GM19240 (cell line): ENCODE measurements around the gene PIEZO2.
A peak's percentile ranks its signal among the peaks of the same experiment; 100 is the strongest.

Experiments
- DNase-seq: peaks from one replicate; pipeline ENCODE4 v3.0.0; 2011; ENCODE audit warnings: low spot score; ENCODE audit not compliant: insufficient read length

PIEZO2 gene

DNA sequence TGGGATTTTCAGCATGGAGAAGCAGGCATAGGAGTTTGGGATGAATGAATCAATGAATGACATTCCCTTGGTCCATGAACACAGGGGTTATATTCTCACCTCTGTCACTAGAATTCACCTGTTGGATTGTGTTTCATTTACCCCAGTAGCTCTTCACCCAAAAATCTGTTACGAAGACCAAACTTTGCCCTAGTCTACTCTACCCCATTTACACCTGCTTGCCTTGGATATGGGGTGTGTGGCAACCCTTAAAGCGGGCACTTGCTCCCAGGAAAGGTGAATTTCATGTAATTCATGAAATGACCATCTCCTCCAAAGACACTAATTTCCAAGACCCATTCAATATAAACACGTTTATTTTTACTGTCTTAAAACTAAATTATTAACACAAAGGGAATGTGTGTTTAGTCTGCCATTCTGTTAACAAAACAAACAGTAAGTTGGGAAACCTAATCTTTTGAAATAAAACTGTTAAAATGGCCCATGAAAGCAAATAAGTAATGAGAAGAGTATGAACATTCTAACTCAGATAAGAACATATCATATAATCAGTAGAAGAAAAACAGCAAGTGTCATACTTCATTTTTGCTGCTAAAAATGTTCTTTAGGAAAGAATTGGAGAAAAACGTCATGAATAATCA is 355.5 kb downstream of the PIEZO2 start:
- DNase-seq = no peak

DNA sequence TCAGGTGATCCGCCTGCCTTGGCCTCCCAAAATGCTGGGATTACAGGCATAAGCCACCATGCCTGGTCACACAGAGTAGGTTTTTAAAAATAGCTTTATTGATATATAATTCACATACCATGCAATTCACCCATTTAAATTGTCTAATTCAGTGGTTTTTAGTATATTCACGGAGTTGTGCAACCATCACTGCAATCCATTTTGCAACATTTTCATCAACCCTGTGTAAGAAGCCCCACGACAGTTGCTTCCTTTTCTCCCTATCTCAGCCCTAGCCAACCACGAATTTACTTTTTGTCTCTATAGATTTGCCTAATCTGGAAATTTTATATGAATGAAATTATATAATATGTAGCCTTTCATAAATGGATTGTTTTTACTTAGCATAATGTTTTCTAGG is 357.2 kb downstream of the PIEZO2 start:
- DNase-seq = no peak

- DNase-seq = no peak
Observed at GRCh38 chr18:10791169-10791831, 358.1 kb downstream of the PIEZO2 start.

DNA sequence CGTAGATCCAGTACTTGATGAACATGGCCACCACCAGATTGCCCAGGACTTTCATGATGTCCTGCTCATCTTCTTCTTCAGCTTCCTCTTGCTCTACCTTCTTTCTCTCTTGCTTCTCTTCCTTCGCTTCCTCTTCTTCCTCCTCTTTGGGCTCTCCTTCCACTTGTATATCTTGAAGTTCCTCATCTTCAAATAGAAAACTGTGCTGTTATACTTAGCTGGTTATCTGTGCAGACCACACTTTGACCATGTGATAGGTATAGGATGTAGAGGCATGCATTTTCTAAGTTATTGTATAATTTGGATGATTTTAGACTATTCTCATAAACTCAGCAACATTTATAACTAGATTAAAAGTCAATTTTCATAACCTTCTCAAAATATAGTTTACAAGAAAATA is 360.2 kb downstream of the PIEZO2 start:
- no peak for DNase-seq

GRCh38 chr18:10787293-10787901 is 362.0 kb downstream of the PIEZO2 start:
- peak; percentile 49 for DNase-seq

GRCh38 chr18:10785798-10786197 is 363.6 kb downstream of the PIEZO2 start:
- DNase-seq = no peak

GRCh38 chr18:10784596-10785202 is 364.7 kb downstream of the PIEZO2 start:
- no peak for DNase-seq

DNA sequence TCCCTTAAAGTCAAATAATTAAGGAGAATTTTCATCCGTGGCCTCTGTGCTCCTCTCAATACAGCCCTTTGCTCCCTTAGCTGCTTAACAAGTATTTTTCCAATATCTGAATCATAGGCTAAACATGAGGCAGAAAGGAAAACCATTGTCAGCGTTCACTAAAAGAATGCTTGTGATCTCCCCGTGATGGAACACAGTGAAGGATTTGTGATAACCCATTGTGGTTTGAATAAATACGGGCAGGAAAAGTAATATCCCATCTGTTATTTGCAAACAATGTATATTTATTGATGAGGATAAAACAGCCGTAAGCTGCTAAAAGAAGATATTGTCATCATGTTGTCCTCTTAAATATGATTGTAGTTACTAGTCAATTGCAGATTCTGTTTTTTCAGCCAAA is 365.4 kb downstream of the PIEZO2 start:
- no peak for DNase-seq

DNA sequence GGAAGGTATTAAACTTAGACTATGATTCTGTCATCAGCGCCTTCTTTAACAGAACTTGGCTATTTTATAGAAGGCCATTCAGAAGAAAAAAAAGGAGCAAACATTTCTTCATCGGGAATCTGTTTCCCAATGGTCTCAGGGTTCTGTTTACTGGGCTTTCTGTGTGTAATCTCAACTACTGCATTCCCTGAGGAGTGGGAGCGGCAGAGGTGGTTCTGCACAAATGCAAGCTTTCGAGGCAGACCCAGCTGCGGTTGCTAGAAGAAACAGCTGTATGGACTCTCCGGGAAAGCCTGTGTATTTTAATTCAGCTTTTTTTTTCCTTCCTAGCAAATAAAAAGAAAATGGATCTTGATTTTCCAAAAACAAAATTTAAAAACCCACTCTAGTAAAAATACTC is 372.9 kb downstream of the PIEZO2 start:
- no peak for DNase-seq

- no peak for DNase-seq
Observed at GRCh38 chr18:10775026-10775425, 374.3 kb downstream of the PIEZO2 start.

DNA sequence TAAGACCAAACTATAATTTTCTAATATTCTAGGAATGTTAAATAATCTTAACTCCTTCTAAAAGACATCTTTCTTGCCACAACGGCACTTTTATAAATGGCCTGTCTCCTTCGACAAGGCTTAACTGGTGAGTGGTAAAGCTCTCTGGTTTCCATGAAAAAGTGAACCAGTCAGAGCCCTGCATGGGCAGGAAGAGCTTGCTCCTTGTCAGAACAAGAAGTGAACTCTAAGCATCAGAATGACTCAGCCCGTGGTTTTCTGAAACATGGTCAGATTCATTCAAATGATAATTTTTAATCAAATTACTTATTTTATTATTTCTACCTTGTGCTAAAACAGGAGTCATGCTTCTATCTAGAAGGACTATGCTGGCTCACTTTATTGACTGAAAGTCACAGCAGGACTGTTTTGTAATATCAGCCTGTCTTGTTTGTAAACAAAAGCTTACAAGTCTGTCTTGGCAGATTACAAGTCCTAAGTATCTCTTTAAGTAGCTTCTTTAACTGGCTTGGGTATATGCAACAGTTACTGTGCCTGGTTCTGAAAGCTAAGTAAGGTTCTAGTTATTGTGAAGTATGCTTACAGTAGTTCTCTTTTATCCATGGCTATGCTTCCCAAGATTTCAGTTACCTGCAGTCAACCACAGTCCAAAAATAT is 378.2 kb downstream of the PIEZO2 start:
- DNase-seq = peak; percentile 27

- no peak for DNase-seq
Observed at GRCh38 chr18:10770264-10770663, 379.1 kb downstream of the PIEZO2 start.

DNA sequence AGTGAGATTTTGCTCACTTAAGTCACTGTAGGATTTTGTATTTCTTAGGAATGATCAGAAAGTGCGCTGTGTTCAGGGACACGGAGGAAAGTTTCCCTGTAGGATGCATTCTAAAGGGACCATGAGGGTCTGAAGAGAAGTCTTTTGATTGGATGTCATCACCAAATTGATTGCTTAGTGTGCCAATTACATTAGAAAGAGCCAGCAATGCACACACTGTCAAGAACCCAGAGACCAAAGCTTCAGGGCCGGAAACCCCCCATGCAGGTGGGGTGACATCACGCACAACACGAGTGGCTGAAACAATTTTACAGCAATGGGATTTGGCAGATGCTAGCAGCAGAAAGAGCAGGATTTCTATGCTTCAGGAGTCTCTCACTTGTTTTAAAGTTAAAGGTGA is 381.1 kb downstream of the PIEZO2 start:
- no peak for DNase-seq

DNA sequence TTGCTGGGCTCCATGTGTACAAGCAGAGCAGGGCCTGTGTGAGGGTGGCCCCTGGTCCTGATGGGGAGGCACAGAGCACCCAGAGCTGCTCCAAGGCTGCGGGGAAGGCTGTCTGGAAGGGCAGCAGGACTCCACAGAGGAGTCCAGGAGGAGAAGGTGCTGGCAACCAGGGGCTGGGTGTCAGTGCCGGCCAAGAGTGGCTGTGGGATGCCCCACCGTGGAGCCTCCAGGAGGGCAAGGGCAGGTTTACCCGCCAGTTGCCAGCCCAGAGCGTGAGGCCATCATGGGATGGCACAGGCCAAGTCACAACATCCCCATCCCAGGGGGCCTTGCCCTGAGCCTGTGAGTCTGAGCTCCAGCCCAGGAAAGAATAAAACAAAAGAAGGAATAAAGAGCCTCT is 381.7 kb downstream of the PIEZO2 start:
- no peak for DNase-seq

- no peak for DNase-seq
Observed at GRCh38 chr18:10760986-10761385, 388.4 kb downstream of the PIEZO2 start.

DNA sequence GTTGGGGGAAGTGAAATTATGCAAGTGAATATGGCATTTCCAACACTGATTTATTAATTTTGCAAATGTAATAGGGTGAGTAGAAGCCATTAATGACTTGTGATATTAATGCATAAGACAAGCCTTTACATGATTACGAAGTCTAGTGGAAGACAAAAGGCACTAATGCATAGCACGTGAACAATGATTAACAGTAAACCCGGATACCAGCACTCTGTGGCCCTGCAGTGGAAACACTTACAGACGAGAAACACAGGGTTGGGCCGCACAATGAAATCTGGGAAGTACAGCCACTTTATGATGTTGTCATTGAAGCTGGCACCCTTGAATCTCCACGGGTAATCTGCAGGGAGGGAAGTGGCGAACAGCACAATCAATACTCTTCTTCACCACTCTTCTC is 390.1 kb downstream of the PIEZO2 start:
- no peak for DNase-seq

GRCh38 chr18:10757946-10758345 is 391.4 kb downstream of the PIEZO2 start:
- DNase-seq = no peak

GRCh38 chr18:10757349-10757748 is 392.0 kb downstream of the PIEZO2 start:
- DNase-seq = no peak

DNA sequence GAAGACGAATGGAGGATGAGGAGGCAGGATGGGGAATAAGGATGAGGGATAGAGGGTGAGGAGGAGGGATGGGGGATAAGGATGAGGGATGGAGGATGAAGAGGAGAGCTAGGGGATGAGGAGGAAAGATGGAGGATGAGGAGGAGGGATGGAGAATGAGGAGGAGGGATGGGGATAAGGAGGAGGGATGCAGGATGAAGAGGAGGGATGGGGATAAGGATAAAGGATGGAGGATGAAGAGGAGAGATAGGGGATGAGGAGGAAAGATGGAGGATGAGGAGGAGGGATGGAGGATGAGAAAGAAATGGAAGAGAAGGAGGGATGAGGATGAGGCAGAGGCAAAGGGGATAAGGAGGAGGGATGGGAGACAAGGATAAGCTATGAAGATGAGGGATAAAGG is 393.5 kb downstream of the PIEZO2 start:
- DNase-seq = no peak

DNA sequence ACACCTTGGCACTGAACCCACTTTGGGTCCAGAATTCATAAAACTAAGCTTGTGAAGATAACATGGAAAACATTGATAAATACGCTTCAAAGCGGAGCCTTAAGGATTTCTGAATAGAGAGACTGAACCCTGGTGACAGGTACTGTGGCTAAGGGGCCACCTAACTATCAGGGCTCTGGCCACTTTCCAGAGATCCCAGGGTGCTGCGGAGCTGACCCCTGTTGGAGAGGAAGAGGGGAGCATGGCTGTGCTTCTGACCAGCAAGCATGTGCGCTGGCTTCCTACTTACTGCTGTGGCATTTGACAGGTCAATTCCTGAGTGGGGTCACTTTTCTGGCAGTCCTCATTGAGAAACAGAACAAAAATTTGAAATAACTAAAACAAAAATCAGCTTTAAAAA is 395.2 kb downstream of the PIEZO2 start:
- DNase-seq = no peak

- no peak for DNase-seq
Observed at GRCh38 chr18:10752382-10752781, 397.0 kb downstream of the PIEZO2 start.

GRCh38 chr18:10751653-10752052 is 397.7 kb downstream of the PIEZO2 start:
- DNase-seq = no peak
